NCI-H2081 (cell line): ENCODE results near the gene PLAAT3.
A peak's percentile ranks its signal among the peaks of the same experiment; 100 is the strongest.
"Not testable (repeated sequence)": the region's sequence is repeated elsewhere in the genome, so short reads cannot be mapped to it uniquely, and the experiment has no call there.

Source experiments
- DNase-seq, 2 experiments: peaks; one replicate each; lab custom pipeline; 2025; lab: John Stamatoyannopoulos, UW

The PLAAT3 gene

DNA sequence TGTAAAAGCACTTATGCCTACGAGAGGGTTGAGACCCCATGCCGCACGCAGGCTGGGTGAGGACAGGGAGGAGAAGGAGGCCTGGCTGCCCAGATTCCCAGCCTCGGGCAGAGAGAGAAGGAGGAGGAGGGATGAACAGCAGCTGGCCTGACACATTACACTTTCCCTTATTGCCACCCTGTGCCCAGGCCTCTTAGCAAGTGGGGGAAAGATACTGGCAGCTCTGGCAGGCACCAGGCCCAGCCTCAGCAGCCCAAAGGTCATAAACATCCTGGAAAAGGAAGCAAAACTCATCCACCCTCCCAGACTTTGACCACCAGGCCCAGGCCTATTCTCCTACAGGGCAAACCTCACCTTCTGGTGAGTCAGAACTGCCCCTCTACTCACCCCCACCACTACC, 4.7 kb downstream of the PLAAT3 start:
- no peak for DNase-seq

DNA sequence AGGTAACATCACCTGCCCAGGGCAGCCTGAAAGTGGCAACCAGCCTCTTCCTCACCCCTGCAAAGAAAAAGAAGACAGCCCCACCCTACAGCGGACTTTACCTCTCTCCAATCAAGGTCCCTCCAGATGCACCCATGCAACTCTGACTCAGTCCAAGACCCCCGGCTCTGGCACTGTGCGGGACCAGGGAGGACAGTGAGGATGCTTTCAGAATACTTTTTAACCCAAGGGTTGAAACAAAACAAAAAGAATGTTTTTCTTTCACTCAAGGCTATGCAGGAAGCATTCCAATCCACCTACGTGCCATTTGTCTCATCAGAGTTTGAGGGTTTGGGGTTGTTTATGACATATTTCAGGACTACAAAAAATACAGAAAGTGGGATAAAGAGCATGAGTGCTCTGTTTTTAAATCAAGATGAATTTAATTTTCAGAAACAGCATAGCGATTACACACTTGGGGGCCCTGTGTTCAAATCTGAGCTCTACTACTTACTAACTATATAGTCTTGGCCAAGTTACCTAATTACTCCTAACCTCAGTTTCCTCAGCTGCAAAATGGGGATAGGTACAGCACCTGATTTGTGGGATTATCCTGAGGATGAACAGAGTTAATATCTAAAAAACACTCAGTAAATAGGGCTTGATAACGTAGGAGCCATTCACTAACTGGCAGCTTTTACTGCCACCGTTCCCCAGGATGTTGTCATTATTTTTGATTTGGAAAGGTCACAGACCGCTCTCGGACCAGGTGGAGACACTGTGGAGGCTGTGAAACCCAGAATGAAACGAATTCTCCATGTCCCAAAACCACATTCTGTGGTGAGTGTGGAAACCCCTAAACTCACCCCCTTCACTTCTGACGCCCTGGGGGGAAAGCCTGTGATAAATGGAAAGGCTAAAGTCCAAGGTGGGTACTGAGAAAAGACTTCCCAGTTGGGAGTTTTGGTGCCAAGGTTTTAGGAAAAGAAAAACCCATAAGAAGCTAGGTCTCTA, 5.6 kb downstream of the PLAAT3 start:
- DNase-seq = no peak

DNA sequence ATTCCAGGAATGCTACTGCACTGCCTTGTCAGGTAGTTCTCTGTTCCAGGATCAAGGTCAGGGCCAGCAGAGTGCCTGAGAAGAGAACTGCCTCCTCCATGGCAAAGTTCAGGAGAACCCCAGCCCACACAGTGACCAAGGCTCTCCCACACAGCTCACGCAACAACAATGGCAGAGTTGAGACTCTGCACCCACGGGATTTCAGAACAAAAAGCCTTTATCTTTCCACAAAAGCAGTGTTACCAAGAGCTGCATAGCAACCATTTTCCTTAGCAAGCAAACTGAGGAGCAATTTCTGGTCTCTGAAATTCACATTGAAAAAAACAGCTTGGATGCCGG, 11.1 kb downstream of the PLAAT3 start:
- DNase-seq = peak in 1 of 2 experiments; percentile 18

DNA sequence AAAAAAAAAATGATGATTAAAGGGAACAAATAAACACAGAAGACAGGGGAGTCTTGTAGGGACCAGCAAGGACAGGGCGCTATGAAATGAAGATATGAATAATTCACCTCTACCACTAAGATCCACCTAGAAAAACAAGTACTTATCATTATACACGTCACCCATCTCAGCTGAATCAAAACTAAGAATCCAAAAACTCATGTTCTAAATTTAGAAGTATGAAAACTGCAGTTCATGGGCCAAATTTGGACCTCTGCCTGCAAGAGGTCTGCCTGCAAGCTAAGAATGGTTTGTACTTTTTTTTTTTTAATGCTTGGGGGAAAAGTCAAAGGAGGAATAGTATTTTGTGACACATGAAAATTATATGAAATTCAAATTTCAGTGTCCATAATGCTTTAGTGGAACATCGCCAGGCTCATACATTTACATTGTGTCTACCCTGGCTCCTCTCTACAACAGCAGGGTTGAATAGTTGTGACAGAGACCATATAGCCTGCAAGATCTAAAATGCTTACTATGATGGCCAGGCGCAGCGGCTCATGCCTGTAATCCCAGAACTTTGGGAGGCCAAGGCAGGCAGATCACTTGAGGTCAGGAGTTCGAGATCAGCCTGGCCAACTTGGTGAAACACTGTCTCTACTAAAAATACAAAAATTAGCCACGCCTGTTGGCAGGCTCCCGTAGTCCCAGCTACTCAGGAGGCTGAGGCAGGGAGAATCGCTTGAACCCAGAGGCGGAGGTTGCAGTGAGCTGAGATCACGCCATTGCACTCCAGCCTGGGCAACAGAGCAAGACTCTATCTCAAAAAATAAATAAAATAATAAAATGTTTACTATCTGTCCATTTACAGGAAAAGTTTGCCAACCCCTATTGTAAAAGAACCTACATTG, 11.7 kb downstream of the PLAAT3 start:
- not testable (repeated sequence) for DNase-seq

DNA sequence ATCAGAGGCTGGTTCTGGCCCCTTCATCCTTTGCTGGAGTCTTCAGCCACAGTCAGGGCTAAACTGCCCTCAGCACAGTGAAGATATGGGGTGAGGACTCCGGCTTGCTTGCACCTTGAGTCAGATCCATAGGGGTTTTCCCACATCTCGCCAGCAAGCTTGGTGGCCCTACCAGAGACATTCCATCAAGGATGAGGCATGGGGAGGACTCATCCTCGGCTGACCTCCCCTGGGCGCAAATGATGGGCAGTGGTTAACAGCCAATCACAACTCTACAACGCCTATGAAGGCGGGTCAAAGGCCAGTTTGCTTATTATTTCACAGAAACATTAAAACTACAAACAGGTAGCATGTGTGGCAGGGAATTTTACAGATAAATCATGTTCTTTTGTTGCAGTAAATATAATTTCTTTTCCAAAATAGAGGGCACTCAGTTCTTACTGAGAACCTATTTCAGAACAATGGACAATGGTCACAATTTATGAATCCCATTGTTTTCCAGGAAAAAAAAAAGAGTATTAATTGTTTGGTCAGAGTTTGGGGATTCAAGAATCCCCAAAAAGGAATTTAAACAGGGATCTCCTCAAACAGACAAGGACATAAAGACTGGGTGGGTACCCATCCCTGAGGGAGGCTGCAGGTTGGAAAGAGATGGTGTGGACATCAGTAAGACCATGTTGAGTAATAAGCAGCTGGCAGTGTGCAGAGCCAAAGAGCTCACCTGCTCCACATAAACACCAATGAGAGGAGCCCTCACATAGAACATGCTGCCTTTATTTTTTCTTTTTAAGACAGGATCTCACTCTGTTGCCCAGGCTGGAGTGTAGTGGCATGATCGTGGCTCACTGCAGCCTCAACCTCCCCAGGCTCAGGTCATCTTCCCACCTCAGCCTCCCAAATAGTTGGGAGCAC, 14.8 kb downstream of the PLAAT3 start:
- DNase-seq = no peak

DNA sequence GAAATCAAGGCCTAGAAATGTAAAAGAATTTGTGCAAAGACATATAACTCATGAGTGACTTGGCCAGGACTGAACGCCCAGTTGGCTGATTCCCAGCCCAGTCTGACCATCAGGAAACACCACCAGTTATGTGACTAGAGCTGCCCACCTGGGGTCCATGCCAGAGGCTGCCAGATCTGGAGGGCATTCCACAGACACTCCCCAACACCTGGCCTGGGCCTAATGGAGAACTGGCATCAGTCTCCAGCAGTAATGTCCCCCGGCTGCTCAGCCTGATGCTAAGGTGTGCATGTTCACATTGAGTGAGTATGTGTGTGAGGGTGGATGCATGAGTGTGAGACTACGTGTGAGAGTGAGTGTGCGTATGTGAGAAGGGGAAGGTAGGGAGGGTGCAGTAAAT, 15.7 kb downstream of the PLAAT3 start:
- DNase-seq = no peak

DNA sequence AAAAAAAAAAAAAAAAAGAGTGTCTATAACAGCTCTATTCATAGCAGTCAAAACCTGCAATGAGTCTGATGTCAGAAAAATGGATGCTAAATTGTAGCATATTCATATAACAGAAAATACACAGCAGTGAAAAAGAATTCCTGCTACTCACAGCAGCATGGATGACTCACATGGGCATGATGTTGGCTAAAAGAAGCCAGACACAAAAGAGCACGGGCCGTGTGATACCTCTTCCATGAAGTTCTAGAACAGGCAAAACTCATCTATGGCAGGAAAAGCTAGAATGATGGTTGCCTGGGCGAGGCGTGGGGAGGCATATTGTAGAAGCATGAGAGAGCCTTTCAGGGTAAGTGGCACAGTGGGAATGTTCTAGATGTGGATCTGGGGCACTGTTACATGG, 18.9 kb downstream of the PLAAT3 start:
- DNase-seq = no peak

DNA sequence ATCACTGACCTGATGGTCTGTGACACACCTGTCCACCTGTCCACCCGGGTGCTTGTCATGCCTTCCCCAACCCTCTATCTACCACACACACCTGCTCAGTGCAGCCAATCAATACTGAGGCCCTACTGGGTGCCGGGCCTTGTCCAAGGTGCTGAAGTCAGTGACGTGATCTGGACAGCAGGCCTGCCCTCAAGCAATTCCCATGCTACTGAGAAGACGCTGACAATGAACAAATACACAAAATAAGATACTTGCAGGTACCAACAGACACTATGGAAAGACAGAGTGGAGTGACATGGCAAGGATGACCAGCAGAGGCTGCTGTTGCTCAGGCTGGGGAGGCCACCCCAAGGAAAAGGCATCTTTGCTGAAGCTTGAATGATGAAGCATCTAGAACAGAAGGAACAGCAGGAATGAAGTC, 21.2 kb downstream of the PLAAT3 start:
- peak in 1 of 2 experiments; percentile 10 for DNase-seq

DNA sequence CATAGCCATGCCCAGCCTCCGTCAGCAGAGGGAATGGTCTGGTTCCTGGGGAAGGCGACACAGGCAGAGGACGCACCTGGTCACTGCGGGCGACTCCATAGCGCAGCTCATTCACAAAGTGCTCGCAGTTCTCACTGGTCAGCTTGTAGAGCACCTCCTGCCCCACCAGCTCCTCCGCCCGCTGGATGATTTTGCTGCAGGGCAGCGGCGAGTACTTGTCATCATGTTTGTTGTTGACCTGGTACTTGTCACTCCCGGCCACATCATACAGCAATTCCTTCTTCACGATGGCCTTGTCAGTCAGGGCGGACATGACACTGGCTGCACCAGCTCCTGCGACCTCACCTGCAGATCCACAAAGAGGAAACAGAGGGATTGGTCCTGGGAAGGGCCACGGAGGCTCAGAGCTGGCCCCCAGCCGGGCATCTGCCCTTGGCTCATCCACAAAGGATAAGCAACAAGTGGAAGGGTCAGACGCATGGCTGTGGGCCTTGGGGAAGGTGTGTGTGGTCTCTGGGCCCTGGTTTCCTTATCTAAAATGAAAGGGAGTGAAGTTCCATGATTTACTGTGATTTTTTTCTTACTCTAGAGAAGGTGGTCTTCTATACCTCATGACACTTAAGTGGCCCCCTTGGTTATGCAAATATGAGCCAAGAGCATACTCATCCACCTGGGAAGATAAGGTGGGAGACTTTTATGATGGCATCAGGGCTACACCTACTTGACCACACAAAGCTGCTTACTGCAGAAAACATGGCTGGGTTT, 24.0 kb downstream of the PLAAT3 start:
- DNase-seq = no peak

DNA sequence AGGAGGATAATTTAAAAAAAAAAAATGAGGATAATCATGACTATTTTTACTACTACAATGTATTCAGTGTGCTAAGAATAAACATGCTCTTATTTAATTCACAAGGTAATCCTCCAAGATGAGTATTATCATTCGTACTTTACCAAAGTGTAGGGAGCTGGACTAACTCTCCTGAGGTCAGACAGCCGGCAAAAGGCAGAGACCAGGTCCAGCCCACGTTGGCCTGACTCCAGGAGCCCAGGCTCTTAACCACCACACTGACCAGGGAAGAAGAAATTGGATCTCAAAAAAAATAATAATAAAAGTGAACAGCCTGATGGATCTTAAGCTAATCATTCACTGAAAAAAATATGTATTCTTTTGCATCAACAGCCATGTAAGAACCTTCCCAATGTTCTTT, 25.2 kb downstream of the PLAAT3 start:
- DNase-seq = no peak

DNA sequence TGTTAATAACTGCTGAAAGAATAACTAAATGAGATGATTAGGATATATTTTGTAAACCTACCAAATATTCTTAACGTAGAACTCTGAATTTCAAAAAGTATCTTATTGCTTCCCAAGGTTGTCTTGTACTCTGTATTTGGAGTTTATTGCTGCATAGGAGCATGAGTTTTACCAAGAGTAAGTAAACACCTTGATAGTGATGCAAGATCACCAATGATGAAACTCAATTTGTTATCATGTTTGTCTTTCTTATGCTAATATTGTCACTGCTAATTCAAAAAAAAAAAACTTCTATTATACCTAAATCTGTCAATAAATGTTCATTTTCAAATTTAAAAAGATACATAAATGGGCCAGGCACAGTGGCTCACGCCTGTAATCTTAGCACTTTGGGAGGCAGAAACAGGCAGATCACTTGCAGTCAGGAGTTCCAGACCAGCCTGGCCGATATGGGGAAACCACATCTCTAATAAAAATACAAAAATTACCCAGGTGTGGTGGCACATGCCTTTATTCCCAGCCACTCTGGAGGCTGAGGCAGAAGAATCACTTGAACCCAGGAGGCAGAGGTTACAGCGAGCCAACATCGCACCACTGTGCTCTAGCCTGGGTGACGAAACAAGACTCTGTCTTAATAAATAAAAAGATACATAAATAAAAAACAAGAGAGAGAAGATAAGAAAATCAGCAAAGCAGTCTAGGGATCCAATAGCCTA, 27.6 kb downstream of the PLAAT3 start:
- no peak for DNase-seq

DNA sequence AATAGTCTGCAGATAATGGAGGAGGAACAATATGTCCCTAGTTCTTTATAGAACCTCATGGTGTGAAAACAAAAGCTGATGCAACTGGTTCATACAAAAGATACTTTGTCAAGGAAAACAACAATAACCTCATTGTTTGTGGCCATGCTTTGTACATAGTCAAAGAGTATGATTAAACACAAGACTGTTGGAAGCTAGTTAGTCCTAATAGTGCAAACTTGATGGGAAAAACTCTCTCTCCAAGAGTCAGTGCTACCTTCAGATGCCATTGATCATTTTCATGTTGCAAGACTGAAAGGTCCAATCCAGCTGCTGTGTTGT, 30.9 kb downstream of the PLAAT3 start:
- DNase-seq = no peak

DNA sequence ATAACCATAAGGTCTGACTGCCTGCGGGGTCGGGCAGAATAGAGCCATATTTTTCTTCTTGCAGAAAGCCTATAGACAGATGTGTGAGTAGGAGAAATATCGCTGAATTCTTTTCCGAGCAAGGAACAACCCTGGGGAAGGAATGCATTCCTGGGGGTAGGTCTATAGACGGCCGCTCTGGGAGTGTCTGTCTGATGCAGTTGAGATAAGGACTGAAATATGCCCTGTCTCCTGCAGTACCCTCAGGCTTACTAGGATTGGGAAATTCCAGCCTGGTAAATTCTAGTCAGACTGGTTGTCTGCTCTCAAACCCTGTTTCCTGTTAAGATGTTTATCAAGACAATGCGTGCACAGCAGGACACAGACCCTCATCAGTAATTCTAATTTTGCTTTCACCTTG, 33.0 kb downstream of the PLAAT3 start:
- not testable (repeated sequence) for DNase-seq

DNA sequence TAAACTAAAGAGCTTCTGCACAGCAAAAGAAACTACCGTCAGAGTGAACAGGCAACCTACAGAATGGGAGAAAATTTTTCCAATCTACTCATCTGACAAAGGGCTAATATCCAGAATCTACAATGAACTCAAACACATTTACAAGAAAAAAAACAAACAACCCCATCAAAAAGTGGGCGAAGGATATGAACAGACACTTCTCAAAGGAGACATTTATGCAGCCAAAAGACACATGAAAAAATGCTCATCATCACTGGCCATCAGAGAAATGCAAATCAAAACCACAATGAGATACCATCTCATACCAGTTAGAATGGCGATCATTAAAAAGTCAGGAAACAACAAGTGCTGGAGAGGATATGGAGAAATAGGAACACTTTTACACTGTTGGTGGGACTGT, 35.4 kb downstream of the PLAAT3 start:
- DNase-seq = not testable (repeated sequence)

DNA sequence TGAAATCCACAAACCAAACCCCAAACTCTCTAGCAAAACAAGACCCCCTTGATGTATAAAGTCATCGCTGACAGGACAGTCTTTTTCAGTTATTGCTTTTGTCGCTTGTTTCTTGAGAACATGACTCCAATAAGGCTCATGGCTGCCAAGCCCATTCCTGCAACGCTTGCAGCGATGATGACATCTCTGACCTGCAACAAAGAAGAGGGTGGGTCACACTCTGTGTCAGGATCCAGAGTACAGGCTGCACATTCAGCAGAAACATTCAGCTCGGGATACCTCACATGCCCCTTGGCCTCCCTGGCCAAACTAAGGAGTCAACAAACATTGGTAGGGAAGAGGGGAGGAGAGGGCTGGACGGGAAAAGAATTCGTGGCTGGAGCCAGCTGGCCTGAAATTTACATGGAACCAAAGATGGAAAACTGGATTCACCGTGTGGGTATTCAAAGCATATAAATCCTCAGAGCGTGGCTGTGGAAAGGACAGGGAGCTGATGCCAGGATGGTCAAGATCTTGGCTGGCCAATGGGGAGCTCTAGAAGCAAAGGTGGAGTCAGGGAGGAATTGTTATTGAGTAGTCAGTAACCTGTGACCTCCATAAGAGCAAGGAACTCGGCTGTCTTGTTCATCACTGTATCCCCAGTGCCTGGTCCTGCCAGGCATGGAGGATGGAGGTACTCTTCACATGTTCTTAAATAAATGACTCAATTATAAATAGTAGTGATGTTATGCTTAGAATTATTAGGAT, 39.2 kb downstream of the PLAAT3 start:
- DNase-seq = no peak

DNA sequence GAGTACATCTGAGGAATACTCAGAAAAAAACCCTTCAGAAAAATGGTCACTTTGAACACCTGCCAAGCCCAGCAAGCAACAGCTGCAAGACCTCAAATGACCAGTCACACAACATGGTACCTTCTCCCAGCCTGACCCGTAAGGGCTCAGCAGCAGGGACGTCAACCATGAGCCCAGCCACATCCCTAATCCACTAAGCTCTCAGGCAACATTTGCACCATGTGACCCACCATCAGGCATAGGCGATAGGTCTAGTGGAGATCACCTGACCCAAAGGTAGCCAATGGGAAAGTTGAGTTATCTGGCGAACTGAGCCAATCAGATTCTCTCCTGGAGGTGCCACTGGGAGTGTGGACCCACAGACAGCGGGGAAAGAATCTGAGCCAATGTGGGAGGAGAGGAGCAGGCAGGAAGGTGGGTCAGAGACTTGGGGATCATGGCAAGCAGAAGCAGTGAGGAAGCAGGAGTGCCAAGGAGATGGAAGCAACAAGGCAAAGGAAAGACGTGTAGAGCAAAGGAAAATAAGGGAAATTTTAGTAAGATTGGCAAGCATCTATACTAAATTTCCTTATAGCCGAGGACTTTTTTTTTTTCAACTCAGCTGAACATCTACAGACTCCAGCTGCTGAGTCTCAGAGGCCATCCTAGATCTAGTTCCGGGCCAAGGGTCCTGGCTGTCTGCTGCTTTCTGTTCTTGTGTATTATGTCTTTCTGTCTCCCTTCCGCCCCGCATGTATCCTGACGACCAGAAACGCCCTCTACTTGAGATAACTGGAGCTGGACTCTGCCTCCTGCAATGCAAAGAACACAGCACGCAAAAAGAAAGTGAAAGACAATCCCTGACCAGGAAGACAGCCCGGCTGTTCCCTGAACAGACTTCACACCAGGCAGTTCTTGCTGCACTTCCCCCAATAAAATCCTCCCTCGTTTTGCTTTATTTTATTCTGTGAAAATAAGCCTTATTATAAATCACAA, 40.1 kb downstream of the PLAAT3 start:
- no peak for DNase-seq

DNA sequence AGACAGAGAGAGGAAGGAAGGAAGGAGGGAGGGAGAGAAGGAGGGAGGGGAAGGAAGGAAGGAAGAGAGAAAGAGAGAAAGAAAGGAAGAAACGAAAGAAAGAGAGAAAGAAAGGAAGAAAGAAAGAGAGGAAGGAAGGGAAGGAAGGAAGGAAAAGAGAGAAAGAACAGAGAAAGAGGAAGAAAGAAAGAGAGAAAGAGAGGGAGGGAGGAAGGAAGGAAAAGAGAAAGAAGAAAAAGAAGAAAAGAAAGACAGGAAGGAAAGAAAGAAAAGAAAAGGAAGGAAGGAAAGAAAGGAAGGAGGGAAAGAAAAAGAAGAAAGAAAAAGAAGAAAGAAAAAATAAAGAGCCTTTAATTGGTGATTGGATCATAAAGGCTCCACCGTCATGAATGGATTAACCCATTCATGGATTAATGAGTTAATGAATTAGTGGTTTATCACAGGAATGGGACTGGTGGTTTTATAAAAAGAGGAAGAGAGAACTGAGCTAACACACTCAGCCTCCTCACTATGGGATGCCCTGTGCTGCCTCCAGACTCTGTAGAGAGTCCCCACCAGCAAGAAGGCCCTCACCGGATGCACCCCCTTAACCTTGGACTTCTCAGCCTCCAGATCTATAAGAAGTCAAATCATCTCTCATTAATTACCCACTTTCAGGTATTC, 42.1 kb downstream of the PLAAT3 start:
- no peak for DNase-seq

DNA sequence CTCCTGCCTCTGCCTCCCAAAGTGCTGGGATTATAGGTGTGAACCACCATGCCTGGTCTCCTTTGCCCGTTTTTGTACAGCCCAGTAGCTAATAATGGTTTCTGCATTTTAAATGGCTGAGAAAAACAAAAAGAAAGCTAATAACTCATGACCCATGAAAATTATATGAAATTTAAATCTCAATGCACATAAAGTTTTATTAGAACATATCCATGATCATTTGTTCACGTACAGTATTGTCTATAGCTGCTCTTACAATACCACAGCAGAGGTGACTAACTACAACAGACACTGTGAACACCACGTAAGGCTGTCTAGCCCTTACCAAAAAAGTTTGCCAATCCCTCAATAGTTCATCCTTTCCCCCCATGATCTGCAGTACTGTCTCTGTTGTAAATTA, 44.7 kb downstream of the PLAAT3 start:
- no peak for DNase-seq
